Effector memory CD8-positive, alpha-beta T cell (primary cell): ENCODE measurements around the gene PCYT1B.

Experiments
- ATAC-seq: fragments of 150-1000 bp; cut with Tn5 transposase; replicated peaks from 2 replicates; pipeline ENCODE4 v1.10.0; 2021; ENCODE audit warnings: mild to moderate bottlenecking, moderate library complexity
- DNase-seq, 3 experiments: peaks; one replicate each; pipeline ENCODE4 v3.0.0; 2021
- H3K27ac Mint-ChIP-seq, 2 donors: one replicate each; pipeline ENCODE4 v1.8.0; 2022; ENCODE audit warnings: mild to moderate bottlenecking in 2 of 2, mixed read lengths in 2 of 2, moderate library complexity in 2 of 2
- H3K27me3 Mint-ChIP-seq, 2 donors: one replicate each; pipeline ENCODE4 v1.8.0; 2022; ENCODE audit warnings: mixed read lengths in 2 of 2
- H3K36me3 Mint-ChIP-seq: one replicate; pipeline ENCODE4 v1.8.0; 2022; ENCODE audit warnings: mild to moderate bottlenecking, moderate library complexity, mixed read lengths; ENCODE audit not compliant: insufficient read depth
- H3K4me1 Mint-ChIP-seq, 2 donors: one replicate each; pipeline ENCODE4 v1.8.0; 2022; ENCODE audit warnings: low read depth in 2 of 2, mixed read lengths in 2 of 2
- H3K4me3 Mint-ChIP-seq, 2 donors: one replicate each; pipeline ENCODE4 v1.8.0; 2022; ENCODE audit warnings: mild to moderate bottlenecking in 2 of 2, mixed read lengths in 2 of 2, moderate library complexity in 2 of 2
- H3K9me3 Mint-ChIP-seq, 2 donors: one replicate each; pipeline ENCODE4 v1.8.0; 2022; ENCODE audit warnings: mixed read lengths in 2 of 2
- total RNA-seq, 9 experiments: gene quantifications; one replicate each; lab custom pipeline; 2026; lab: John Stamatoyannopoulos, UW

PCYT1B gene
- total RNA-seq: 0 to 0.25 (median 0) reads per million in 9 experiments

DNA sequence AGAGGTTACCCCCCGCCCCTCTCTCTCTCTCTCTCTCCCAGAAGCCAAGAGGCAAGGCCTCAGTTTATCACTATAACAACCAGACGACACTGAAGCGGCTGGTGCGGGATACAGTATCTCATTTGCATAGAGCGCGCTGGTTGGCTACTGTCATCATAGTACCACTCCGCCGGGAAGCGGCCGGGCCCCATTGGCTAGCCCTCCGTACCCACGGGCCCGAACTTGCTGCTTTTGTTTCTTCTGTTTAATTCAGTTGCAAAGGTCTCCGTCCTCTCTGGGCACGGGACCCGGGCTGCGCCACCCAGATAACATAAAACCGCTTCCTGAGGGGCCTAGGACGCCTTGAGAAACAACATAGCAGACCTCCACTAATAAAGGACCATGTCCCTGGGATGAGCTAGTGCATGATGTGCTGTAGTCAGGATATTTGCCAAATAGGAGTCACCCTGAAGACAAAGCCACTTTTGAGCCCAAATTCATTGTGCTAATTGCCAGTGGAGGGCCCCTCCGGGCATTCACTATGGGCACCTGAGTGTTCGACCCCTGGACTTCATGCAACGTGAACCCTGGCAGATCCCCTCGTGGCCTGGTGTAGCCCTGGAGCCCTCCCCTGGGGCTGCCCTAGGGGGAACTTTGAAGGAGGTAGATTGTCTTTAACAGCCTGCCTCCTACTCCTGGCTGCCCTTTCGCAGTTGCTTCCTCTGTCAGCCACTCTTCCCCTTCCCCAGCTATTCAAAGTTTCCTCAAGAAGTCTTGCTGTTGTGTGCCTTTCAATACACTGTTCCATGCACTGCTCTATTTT is at the start of gene PCYT1B:
TSS of gene PCYT1B (minus strand) at position 91 of the 802 bp plus-strand sequence. CDS start 242 bp downstream, outside the sequence.
- Mint-ChIP-seq H3K27ac (peak within 1 kb of the TSS; percentile 79 to 89), H3K36me3 (no peaks in the 10 kb centered on the region), H3K9me3 (no peaks in the 10 kb centered on the region), H3K4me3 (peak within 1 kb of the TSS; percentile 78 to 81), H3K27me3 (peaks cover 18 to 26% of the 10 kb centered on the region in 2 donors), H3K4me1 (peaks cover 9 to 10% of the 10 kb centered on the region in 2 donors)
- ATAC-seq (peak; percentile 98), DNase-seq (peak; percentile 7 to 16 (median 11))

DNA sequence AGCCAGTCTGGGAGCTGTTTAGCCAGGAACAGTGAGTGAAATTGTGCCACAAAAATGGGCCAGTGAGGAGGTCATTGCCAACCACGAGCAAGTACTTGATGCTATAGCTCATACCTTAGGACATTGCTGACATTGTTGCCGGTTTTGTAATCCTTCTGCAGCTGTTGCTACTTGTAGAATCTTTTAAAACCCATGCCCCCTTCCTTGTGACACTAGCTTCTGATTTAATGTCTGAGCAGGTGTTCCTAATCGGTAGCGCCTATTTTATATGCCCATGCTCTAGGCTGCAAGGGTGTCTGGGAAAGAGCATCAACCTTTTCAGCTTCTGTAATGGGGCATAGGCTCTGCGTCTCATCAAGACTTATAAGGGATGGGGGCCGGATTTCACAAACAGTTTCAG is 49.1 kb upstream of the PCYT1B start:
- H3K9me3 Mint-ChIP-seq: no peaks in the 10 kb centered on the region
- peaks cover 7 to 14% of the 10 kb centered on the region in 2 donors for H3K4me1 Mint-ChIP-seq
- DNase-seq (no peak), ATAC-seq (no peak)
- peaks cover 4% of the 10 kb centered on the region for H3K36me3 Mint-ChIP-seq
- H3K4me3 Mint-ChIP-seq: no peak overlapping the region
- H3K27ac Mint-ChIP-seq: no peak overlapping the region
- H3K27me3 Mint-ChIP-seq: no peaks in the 10 kb centered on the region

DNA sequence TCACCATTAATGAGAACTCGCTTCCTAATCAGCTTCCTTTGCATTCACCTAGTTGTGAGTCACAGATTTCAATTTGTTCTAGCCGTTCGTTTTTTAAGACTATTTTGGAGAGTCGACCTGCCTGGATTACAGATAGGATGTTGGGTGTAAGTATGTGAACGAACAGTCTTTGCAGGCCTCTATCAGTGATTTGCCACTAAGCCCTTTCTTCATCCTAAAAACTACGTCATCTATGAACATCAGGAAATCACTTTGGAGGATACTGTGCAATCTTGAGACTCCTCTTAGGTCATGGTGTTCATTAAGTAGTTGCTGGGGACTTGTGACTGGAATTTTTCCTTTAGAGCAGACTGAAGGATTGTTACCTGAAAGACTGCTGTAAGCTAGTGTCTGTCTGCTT is 47.7 kb upstream of the PCYT1B start:
- no peaks in the 10 kb centered on the region for H3K9me3 Mint-ChIP-seq
- H3K27ac Mint-ChIP-seq: peak overlapping the region in 1 of 2 donors; percentile 95
- peaks cover 7 to 14% of the 10 kb centered on the region in 2 donors for H3K4me1 Mint-ChIP-seq
- ATAC-seq: no peak
- no peak for DNase-seq
- H3K36me3 Mint-ChIP-seq: peaks cover 4% of the 10 kb centered on the region
- H3K27me3 Mint-ChIP-seq: no peaks in the 10 kb centered on the region
- H3K4me3 Mint-ChIP-seq: peak overlapping the region; percentile 90 to 91

DNA sequence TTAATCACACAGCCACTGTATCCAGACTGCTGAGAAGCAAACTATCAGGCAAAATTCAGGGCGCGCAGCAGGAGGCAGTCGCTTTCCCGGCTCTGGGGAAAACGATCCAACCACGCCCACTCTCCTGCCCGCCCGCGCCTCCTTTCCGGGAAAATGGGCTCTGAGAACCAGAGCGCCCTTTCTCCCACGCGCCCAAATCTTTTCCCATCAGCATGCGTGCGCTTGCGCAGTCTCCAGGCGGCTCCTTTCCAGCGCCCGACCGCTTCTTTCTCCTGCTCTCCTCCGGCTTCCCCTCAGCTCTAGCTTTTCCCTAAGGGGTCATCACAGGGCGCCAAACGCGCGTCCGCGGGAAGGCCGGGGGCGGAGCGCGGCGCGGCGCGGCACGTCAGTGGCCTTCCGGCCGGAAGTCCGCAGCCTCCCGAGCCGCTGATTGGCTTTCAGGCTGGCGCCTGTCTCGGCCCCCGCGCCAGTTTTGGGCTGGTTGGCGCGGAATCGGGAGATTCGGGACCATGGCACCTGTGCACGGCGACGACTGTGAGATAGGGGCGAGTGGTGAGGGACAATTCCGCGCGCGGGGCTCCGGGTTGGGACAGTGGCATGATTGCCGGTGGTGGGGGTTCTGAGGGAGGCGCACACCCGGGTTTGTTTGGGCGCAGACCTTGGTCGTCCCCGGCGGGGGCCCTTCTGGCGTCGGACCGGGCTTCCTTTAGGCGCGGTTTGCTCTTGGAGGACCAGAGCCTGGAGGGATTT is 46.5 kb upstream of the PCYT1B start, which contains the start of gene POLA1:
TSS of gene POLA1 (plus strand) at position 466 of the 750 bp plus-strand sequence. CDS start at position 510, 44 bp downstream.
- peaks cover 7 to 14% of the 10 kb centered on the region in 2 donors for H3K4me1 Mint-ChIP-seq
- peak; percentile 37 to 41 (median 37) for DNase-seq
- peak within 1 kb of the TSS; percentile 85 to 95 for H3K27ac Mint-ChIP-seq
- H3K9me3 Mint-ChIP-seq: no peaks in the 10 kb centered on the region
- no peaks in the 10 kb centered on the region for H3K27me3 Mint-ChIP-seq
- H3K36me3 Mint-ChIP-seq: peaks cover 4% of the 10 kb centered on the region
- ATAC-seq: peak; percentile 92
- H3K4me3 Mint-ChIP-seq: peak within 1 kb of the TSS; percentile 90 to 91

DNA sequence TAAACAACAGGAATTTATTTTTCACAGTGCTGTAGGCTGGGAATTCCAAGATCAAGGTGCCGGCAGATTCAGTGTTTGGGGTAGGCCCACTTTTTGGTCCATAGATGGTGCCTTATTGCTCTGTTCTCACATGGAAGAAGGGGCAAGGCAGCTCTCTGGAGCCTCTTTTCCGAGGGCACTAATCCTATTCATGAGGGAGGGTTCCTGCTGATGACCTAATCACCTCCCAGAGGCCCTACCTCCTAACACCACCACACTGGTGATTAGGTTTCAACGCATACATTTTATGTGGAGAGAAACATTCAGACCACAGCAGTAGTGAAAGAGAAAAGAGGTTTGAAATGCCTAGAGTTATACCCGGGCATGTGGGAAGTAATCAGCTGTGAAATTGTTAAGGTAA is 45.2 kb upstream of the PCYT1B start:
- Mint-ChIP-seq H3K4me3 (peak overlapping the region in 1 of 2 donors; percentile 27), H3K27me3 (no peaks in the 10 kb centered on the region), H3K4me1 (peaks cover 7 to 14% of the 10 kb centered on the region in 2 donors), H3K9me3 (no peaks in the 10 kb centered on the region), H3K36me3 (peaks cover 4% of the 10 kb centered on the region), H3K27ac (no peak overlapping the region)
- ATAC-seq (no peak), DNase-seq (no peak)

DNA sequence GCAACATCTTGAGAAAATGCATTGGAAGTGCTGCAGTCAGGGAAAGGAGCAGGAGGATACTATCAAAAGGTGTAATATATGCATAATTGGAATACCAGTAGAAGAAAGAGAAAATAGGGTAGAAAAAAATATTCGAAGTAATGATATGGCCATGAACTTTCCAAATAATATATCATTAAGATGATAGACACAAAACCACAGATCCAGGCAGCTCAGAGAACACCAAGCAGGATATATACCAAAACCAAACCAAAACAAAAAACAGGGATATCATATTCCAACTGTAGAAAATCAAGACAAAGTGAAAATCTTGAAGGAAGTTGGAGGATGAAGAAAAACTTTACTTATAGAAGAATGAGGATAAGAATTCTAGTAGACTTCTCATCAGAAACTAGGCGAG is 36.9 kb upstream of the PCYT1B start:
- no peaks in the 10 kb centered on the region for H3K27me3 Mint-ChIP-seq
- ATAC-seq: no peak
- no peaks in the 10 kb centered on the region for H3K36me3 Mint-ChIP-seq

DNA sequence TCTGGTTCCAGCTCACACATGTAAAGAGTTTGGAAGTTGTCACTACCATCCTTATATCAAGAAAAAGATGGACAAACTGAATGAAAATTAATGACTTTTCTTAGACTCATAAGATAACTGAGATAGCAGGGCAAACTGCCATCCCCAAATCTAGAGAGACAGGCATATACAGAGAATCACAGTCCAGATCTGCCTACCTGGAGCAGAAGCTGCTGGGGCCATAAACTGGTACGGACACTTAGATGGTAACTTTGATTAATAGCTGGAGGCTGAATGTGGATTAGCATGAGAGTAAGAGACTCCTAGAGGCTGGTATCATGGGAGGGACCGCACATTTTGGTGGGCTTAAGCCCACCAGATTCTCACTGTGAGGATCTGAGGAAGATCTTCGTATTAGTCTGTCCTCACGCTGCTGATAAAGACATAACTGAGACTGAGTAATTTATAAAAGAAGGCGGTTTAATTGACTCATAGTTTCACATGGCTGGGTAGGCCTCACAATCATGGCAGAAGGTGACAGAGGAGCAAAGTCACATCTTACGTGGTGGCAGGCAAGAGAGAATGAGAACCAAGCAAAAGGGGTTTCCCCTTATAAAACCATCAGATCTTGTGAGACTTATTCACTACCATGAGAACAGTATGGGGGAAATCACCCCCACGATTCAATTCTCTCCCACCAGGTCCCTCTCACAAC is 35.7 kb upstream of the PCYT1B start:
- DNase-seq (no peak), ATAC-seq (no peak)
- H3K9me3 Mint-ChIP-seq: no peaks in the 10 kb centered on the region
- no peaks in the 10 kb centered on the region for H3K36me3 Mint-ChIP-seq
- H3K4me1 Mint-ChIP-seq: no peaks in the 10 kb centered on the region
- H3K27ac Mint-ChIP-seq: no peak overlapping the region
- no peak overlapping the region for H3K4me3 Mint-ChIP-seq
- H3K27me3 Mint-ChIP-seq: no peaks in the 10 kb centered on the region

More for the DNA sequence above, 36.9 kb upstream of the PCYT1B start:
- no peaks in the 10 kb centered on the region for H3K4me1 Mint-ChIP-seq
- H3K4me3 Mint-ChIP-seq: no peak overlapping the region
- no peak overlapping the region for H3K27ac Mint-ChIP-seq
- H3K9me3 Mint-ChIP-seq: no peaks in the 10 kb centered on the region
- no peak for DNase-seq

DNA sequence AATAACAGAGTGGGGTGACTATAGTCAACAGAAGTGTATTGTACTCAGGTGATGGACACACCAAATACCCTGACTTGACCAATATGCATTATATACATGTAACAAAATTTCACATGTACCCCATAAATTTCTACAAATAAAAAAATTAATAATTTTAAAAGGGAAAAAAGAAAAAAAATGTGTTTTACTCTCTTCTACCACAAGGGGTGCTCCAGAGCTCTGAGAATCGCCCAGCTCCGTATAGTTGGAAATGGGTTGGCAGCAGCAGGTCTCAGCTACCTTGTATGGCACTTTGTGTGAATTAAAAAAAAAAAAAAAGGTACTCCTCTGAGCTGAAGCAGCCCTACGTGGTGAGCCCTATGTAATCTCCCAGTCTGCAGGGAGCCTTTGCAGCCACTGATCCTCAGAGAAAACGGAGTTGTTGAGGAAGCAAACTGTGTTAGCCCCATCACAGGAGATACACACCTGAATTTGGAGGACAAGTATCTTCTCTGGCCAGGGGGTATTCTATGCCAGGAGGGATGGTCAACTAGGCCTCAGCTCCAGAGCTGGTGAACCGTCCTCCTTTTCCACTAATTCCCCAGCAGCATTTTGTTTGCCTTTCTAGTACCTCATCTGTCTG is 29.4 kb upstream of the PCYT1B start:
- no peaks in the 10 kb centered on the region for H3K27me3 Mint-ChIP-seq
- H3K27ac Mint-ChIP-seq: no peak overlapping the region
- DNase-seq: no peak

DNA sequence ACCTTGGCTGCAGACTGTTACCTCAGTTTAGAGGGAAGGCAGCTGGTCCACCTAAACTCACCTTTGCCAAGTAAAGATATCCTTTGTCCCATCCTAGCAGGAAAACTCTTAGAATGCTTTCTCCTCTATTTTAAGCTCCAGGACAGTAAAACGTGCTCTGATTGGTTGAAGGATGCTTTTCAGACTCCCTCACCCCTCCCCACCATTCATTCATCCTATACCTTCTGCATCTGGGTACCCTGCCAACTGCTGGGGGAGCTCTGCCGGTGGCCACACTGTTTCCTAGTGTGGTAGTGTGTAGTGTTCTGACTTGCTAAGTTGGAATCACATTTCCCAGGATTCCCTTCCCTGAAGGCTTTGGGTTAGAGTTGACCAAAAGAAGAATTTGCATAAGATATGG is 26.3 kb upstream of the PCYT1B start:
- Mint-ChIP-seq H3K9me3 (no peaks in the 10 kb centered on the region), H3K4me1 (no peaks in the 10 kb centered on the region), H3K36me3 (no peaks in the 10 kb centered on the region), H3K27ac (no peak overlapping the region), H3K4me3 (no peak overlapping the region), H3K27me3 (no peaks in the 10 kb centered on the region)
- ATAC-seq: no peak
- DNase-seq: no peak

More for the DNA sequence above, 29.4 kb upstream of the PCYT1B start:
- ATAC-seq: peak; percentile 45
- Mint-ChIP-seq H3K4me1 (no peaks in the 10 kb centered on the region), H3K9me3 (no peaks in the 10 kb centered on the region), H3K4me3 (no peak overlapping the region), H3K36me3 (no peaks in the 10 kb centered on the region)

DNA sequence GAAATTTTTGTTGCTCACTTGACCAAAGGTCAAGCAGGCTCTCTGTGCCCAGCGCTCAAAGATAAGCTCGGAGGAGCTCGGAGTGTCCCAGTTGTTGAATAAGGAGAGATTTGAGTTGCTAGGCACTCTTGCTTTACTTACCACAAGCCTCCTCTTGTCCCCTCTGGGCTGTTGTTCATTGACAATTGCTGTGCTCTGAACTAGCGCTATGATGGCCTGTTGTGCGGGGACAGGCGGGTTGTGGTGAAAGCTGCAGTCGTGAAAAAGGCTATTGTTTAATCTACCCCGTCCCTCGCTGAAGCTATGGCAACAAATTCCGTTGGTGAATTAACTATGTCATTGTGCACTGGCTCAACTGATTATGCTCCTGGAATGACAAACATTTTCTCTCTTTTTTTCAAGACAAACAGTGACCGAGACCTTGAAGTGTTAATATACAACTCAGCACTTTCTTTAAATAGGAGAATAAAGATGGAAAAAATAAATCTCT is 25.6 kb upstream of the PCYT1B start:
- Mint-ChIP-seq H3K27ac (no peak overlapping the region), H3K36me3 (no peaks in the 10 kb centered on the region), H3K27me3 (no peaks in the 10 kb centered on the region), H3K4me3 (no peak overlapping the region), H3K4me1 (no peaks in the 10 kb centered on the region), H3K9me3 (no peaks in the 10 kb centered on the region)
- ATAC-seq (no peak), DNase-seq (no peak)

DNA sequence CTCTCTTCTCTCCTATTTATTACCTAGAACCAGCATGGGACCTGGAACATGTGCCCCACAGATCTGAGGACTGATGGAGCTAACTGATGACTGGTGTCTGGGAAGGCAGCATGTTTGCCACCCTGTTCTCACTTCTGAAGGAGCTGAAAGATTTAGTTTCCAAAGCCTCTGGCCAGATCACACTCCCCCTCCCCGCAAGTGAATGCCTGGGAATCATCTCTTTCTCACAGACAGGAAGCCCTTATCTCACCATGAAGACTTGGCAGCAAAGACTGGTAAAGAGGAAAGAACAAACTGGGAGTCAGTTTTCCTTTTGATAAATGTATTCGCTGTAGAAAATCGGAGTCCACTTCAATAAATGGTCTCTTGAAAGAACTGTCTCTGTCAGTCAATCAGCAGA is 21.0 kb upstream of the PCYT1B start:
- Mint-ChIP-seq H3K4me3 (no peak overlapping the region), H3K9me3 (no peaks in the 10 kb centered on the region), H3K27me3 (no peaks in the 10 kb centered on the region), H3K4me1 (no peaks in the 10 kb centered on the region), H3K36me3 (no peaks in the 10 kb centered on the region), H3K27ac (no peak overlapping the region)
- no peak for ATAC-seq
- no peak for DNase-seq

DNA sequence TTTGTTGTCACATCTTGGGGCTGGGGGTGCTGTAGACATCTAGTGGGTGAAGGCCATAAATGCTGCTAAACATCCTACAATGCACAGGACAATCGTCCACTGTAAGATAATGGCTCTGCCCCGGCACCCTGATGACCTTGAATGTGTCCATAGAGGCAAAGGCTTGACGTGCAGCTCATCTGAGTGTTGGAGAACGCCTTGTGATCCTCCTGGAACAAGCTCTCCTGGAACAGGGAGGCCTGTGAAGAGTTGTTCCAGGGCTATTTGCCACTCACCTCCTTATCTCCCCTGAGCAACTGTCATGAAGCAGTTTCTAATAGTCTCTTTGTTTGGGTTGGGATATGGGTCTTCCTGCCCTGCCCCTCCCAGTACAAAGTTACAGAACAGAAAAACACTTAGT is 15.2 kb upstream of the PCYT1B start:
- DNase-seq (no peak), ATAC-seq (no peak)
- Mint-ChIP-seq H3K4me1 (no peaks in the 10 kb centered on the region), H3K9me3 (no peaks in the 10 kb centered on the region), H3K27ac (no peak overlapping the region), H3K27me3 (peaks cover 0 to 5% of the 10 kb centered on the region in 2 donors), H3K4me3 (no peak overlapping the region), H3K36me3 (no peaks in the 10 kb centered on the region)

DNA sequence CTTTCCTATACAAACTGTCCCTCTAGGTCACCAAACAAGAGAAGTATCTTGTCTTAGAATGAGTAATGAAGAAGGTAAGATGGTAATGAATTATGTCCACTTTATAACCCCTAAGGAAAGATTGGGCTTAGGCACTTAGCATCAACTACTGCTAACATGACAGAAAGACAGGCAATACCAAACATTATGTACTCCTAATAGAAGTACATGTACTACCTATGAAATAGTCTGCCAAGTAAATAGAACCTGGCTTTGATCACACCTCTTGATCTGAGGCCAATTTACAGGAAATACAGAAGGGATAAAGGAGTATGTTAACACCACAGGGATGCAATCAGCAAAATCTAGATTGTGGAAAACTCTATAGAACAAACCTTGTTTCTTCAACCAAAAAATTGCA is 14.1 kb upstream of the PCYT1B start:
- no peaks in the 10 kb centered on the region for H3K36me3 Mint-ChIP-seq
- no peak overlapping the region for H3K27ac Mint-ChIP-seq
- ATAC-seq (no peak), DNase-seq (no peak)
- no peaks in the 10 kb centered on the region for H3K4me1 Mint-ChIP-seq
- no peak overlapping the region for H3K4me3 Mint-ChIP-seq
- no peaks in the 10 kb centered on the region for H3K9me3 Mint-ChIP-seq
- peaks cover 0 to 5% of the 10 kb centered on the region in 2 donors for H3K27me3 Mint-ChIP-seq
